NT2/D1 (cell line): ENCODE measurements around the gene LRRC47.

Experiments
- DNase-seq: peaks from one replicate; pipeline ENCODE4 v3.0.0-alpha.2; 2011; ENCODE audit warnings: low read depth, low spot score
- H3K27me3 ChIP-seq: 2 replicates; pipeline ENCODE4 v1.6.0; 2011; ENCODE audit warnings: mild to moderate bottlenecking; ENCODE audit not compliant: insufficient read length, insufficient read depth
- H3K36me3 ChIP-seq: 2 replicates; pipeline ENCODE4 v1.6.1; 2011; ENCODE audit warnings: mild to moderate bottlenecking, low read length, mixed read lengths; ENCODE audit not compliant: insufficient read depth, insufficient read length
- H3K4me1 ChIP-seq: 2 replicates; pipeline ENCODE4 v1.5.1; 2011; ENCODE audit not compliant: insufficient read depth, insufficient read length
- H3K4me3 ChIP-seq: 2 replicates; pipeline ENCODE4 v1.5.1; 2011; ENCODE audit warnings: low read depth; ENCODE audit not compliant: insufficient read length
- H3K9ac ChIP-seq: 2 replicates; pipeline ENCODE4 v1.6.0; 2011; ENCODE audit warnings: low read depth; ENCODE audit not compliant: insufficient read length
- H3K9me3 ChIP-seq: 2 replicates; pipeline ENCODE4 v1.5.1; 2011; ENCODE audit warnings: mild to moderate bottlenecking, low read length; ENCODE audit not compliant: insufficient read depth
- SUZ12 ChIP-seq: IDR thresholded peaks from 2 replicates; pipeline ENCODE4 v1.6.1; 2011; ENCODE audit not compliant: insufficient read length, insufficient read depth; ENCODE audit errors: extremely low read depth
- YY1 ChIP-seq: IDR thresholded peaks from 2 replicates; pipeline ENCODE4 v1.6.1; 2011; ENCODE audit not compliant: insufficient read length, insufficient read depth
- ZNF274 ChIP-seq: IDR thresholded peaks from 2 replicates; pipeline ENCODE4 v1.6.1; 2011; ENCODE audit warnings: mild to moderate bottlenecking, low read depth, low read length

The LRRC47 gene

GRCh38 chr1:3789421-3790300, 6.6 kb downstream of the LRRC47 start:
- Histone ChIP-seq H3K27me3 (no peaks in the 10 kb centered on the region), H3K9ac (no peak overlapping the region), H3K4me3 (no peak overlapping the region), H3K9me3 (no peaks in the 10 kb centered on the region), H3K36me3 (peaks cover 60% of the 10 kb centered on the region), H3K4me1 (peaks cover 11% of the 10 kb centered on the region)
- DNase-seq = no peak
- no peak for TF ChIP-seq YY1
- TF ChIP-seq ZNF274 = no peak
- no peak for TF ChIP-seq SUZ12

- Histone ChIP-seq H3K36me3 (peaks cover 68% of the 10 kb centered on the region), H3K4me3 (no peak overlapping the region), H3K4me1 (peaks cover 11% of the 10 kb centered on the region), H3K9ac (no peak overlapping the region), H3K9me3 (no peaks in the 10 kb centered on the region), H3K27me3 (no peaks in the 10 kb centered on the region)
- no peak for TF ChIP-seq ZNF274
- no peak for TF ChIP-seq SUZ12
- TF ChIP-seq YY1 = no peak
- no peak for DNase-seq
Measured at GRCh38 chr1:3788756-3789420, 7.4 kb downstream of the LRRC47 start.

GRCh38 chr1:3787745-3788605, 8.3 kb downstream of the LRRC47 start:
- no peaks in the 10 kb centered on the region for H3K27me3 ChIP-seq
- H3K36me3 ChIP-seq = peaks cover 77% of the 10 kb centered on the region

GRCh38 chr1:3787349-3787715, 9.0 kb downstream of the LRRC47 start:
- no peak overlapping the region for H3K9ac ChIP-seq
- no peaks in the 10 kb centered on the region for H3K27me3 ChIP-seq
- H3K4me1 ChIP-seq = peaks cover 11% of the 10 kb centered on the region
- H3K36me3 ChIP-seq = peaks cover 79% of the 10 kb centered on the region
- no peak for TF ChIP-seq YY1
- H3K4me3 ChIP-seq = no peak overlapping the region
- DNase-seq = no peak
- H3K9me3 ChIP-seq = no peaks in the 10 kb centered on the region

More at GRCh38 chr1:3787745-3788605, 8.3 kb downstream of the LRRC47 start:
- no peak overlapping the region for H3K9ac ChIP-seq
- peaks cover 11% of the 10 kb centered on the region for H3K4me1 ChIP-seq
- no peak for DNase-seq
- H3K4me3 ChIP-seq = no peak overlapping the region
- TF ChIP-seq ZNF274 (no peak), YY1 (no peak), SUZ12 (no peak)
- H3K9me3 ChIP-seq = no peaks in the 10 kb centered on the region

- Histone ChIP-seq H3K4me3 (no peak overlapping the region), H3K27me3 (no peaks in the 10 kb centered on the region), H3K9ac (no peak overlapping the region), H3K4me1 (peaks cover 8% of the 10 kb centered on the region), H3K36me3 (peaks cover 80% of the 10 kb centered on the region), H3K9me3 (no peaks in the 10 kb centered on the region)
- no peak for DNase-seq
- no peak for TF ChIP-seq YY1
- TF ChIP-seq SUZ12 = no peak
- TF ChIP-seq ZNF274 = no peak
Measured at GRCh38 chr1:3786468-3787348, 9.6 kb downstream of the LRRC47 start.

- H3K9ac ChIP-seq = no peak overlapping the region
- no peaks in the 10 kb centered on the region for H3K27me3 ChIP-seq
- H3K36me3 ChIP-seq = peaks cover 88% of the 10 kb centered on the region
- no peak overlapping the region for H3K4me3 ChIP-seq
- no peak for TF ChIP-seq SUZ12
- TF ChIP-seq ZNF274 = no peak
- no peak for TF ChIP-seq YY1
- DNase-seq = no peak
- no peaks in the 10 kb centered on the region for H3K9me3 ChIP-seq
- peaks cover 8% of the 10 kb centered on the region for H3K4me1 ChIP-seq
Measured at GRCh38 chr1:3785456-3786157, 10.7 kb downstream of the LRRC47 start.
